Fibroblast of mammary gland (primary cell): ENCODE data around the gene MATCAP1.
A peak's percentile ranks its signal among the peaks of the same experiment; 100 is the strongest.

ENCODE experiments used
- DNase-seq: peaks from one replicate; pipeline ENCODE4 v3.0.0-alpha.2; 2010; ENCODE audit warnings: low read depth
- H3K4me3 ChIP-seq: 2 replicates; pipeline ENCODE4 v1.5.1; 2011; ENCODE audit warnings: low read depth, mild to moderate bottlenecking, low read length, moderate library complexity; ENCODE audit not compliant: control insufficient read depth
- CTCF ChIP-seq: conservative IDR thresholded peaks from 2 replicates; pipeline ENCODE4 v1.5.1; 2011; ENCODE audit warnings: low read depth, low read length, inconsistent platforms; ENCODE audit not compliant: control insufficient read depth, insufficient read depth

MATCAP1 gene

DNA sequence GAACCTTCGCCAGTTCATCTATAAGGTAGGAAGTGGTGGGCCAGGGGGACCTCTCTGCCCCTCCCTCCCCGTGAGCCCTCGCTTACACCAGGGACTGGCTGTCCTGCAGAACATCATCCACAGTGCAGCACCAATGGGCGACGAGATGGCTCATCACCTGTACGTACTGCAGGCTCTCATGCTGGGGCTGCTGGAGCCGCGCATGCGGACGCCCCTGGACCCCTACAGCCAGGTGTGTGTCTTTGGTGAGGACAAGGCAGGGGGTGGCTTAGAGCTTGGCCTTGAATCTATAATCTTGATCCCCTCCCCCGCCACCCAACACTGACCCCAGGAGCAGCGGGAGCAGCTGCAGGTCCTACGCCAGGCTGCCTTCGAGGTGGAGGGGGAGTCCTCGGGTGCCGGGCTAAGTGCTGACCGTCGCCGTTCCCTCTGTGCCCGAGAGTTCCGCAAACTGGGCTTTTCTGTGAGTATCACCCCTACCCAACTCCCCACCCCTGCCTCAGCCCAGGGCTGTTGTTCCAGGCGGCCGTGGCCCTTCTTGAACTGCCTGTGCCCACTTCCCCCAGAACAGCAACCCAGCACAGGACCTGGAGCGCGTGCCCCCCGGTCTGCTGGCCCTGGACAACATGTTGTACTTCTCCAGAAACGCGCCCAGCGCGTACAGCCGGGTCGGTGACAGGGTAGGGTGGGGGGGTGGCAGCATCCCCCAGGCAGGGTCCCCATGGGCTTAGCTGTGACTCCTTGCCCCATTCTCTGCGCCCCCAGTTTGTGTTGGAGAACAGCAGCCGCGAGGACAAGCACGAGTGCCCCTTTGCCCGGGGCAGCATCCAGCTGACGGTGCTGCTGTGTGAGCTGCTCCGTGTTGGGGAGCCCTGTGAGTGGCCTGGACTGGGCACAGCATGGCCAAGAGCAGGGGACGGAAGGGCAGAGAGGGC, 17.9 kb upstream of the MATCAP1 start:
- no peak overlapping the region for H3K4me3 ChIP-seq
- TF ChIP-seq CTCF, result no peak
- DNase-seq, result no peak

GRCh38 chr16:67200491-67200890, 16.7 kb upstream of the MATCAP1 start:
- DNase-seq, result no peak
- TF ChIP-seq CTCF, result no peak
- no peak overlapping the region for H3K4me3 ChIP-seq

DNA sequence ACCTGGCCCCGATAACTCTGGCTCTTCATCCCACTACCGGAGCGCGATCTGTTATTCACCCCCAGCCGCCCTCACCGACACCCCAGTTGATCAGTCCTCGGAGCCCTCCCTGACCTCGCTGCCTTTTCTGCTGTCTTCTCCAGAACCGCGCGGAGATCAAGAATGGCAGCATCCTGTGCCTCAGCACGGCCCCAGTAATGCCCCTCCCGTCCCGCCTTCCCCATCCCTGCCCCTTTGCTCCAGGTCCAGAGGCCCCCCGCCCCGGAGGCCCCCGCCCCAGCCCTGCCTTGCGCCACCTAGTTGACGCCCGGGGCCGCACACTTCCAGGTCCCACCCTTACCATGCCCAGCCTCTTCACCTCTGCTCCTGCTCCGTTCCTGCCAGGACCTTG, 16.0 kb upstream of the MATCAP1 start:
- H3K4me3 ChIP-seq, result no peak overlapping the region
- TF ChIP-seq CTCF, result no peak

DNA sequence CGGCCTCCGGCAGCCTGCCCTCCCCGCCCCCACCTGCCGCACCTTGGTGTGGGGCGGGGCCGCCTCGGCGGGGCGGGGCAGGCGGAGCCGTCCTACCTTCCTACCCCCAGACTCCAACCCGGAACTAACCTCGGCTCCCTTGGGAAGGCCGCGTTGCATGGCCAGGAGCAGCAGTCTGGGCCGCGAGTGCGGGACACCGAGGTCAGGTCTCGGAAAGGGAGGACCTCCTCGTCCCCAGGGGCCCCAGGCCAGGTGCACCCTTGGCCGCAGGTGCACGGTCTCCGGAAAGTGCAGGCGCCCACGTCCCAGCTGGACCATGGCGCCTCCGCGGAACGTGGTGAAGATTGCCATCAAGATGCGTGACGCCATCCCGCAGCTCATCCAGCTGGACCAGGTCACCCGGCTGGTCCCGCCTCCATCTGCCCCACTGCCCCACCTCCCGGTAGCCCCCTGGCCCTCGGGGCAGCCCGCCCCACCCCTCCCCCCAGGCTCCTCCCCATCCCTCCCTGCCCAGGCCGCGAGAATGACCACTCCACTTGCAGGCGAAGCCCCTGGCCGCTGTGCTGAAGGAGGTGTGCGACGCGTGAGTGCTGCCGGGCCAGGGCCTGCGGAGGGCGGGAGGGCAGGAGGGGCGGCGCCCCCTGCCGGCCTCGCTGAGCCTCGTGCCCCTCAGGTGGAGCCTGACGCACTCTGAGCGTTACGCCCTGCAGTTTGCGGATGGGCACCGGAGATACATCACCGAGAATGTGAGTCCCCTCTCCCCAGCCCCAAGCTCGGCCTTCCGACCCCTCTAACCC, 15.4 kb upstream of the MATCAP1 start, which contains the start of gene ELMO3:
Gene ELMO3 (plus strand): TSS at position 121 of the 797 bp plus-strand sequence. CDS start 196 bp downstream, at position 317.
- no peak for DNase-seq
- no peak within 1 kb of the TSS for H3K4me3 ChIP-seq
- TF ChIP-seq CTCF, result peak; percentile 32

More for the DNA sequence above, 16.0 kb upstream of the MATCAP1 start:
- no peak for DNase-seq

DNA sequence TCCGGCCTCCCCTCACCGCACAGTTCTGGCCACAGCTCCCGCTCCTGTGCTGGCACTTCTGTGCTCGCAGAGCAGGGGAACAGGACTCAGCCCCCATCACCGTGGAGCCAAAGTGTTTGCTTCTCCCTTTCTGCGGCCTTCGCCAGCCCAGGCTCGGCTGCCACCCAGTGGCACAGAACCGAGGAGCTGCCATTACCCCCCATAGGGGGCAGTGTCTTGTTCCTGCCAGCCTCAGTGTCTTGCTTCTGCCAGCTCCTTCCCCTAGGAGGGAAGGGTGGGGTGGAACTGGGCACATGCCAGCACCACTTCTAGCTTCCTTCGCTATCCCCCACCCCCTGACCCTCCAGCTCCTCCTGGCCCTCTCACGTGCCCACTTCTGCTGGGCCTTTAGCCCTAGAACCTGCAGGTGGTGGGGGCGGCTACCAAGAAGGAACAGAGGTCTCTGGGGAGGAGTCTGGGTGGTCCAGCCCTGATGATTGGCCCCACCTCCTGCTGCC, 14.5 kb upstream of the MATCAP1 start:
- H3K4me3 ChIP-seq, result no peak overlapping the region
- peak; percentile 71 for TF ChIP-seq CTCF
- DNase-seq, result peak; percentile 51

DNA sequence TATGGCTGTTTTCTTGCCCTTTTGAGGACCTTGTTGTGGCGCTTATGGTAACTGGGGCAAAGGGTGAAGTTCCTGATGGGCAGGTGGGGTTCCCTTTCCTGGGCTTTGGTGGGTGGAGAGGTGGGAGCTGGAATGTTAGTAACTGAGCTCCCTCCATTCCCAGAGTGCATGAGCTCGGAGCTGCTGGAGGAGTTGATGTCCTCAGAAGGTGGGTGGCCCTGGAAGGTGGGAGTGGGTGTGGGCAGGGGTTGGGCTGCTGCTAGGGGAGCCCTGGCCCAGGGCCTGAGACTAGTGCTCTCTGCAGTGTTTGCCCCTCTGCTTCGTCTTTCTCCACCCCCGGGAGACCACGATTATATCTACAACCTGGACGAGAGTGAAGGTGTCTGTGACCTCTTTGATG, 13.9 kb upstream of the MATCAP1 start:
- no peak for TF ChIP-seq CTCF
- no peak overlapping the region for H3K4me3 ChIP-seq
- no peak for DNase-seq
